GM13976 (cell line): ENCODE results near the gene LCK.

Experiments
- DNase-seq: peaks from one replicate; pipeline ENCODE4 v3.0.0; 2012; ENCODE audit warnings: low spot score
- in situ Hi-C: fragments of 300-500 bp; cut with MboI; formaldehyde crosslinking; loops from one replicate; pipeline ENCODE4 v1.12.0; 2022; ENCODE audit warnings: low sequenced_read_pairs, mixed read lengths, inconsistent platforms; ENCODE audit not compliant: unreplicated experiment
- TF ChIP-seq, protein P1 (sequence below): IDR thresholded peaks from 2 replicates; pipeline ENCODE4 v1.5.1; 2012; ENCODE audit warnings: borderline replicate concordance, mild to moderate bottlenecking; ENCODE audit not compliant: insufficient read depth; ENCODE audit errors: extremely low read depth, missing control alignments, control extremely low read depth

The LCK gene

DNA sequence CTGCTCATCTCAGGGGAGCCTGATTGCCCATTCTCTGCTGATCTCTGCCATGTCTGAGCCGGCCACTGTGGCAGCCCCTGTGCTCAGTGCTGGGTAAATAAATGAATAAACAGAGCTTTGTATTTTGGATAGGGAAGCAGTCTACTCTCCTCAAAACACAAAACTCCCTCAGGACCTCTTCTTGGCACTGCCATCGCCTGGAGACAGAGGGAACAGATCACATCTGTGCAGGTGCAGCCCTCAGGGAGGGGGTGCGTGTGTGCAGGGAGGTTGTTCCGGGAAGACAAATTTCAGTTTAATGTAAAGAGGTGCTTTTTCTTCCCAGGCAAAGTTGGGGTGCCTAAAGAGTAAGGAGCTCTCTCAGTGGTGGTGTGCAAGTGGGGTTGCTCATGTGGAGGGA is 11.7 kb upstream of the LCK start:
- in situ Hi-C loops, result no loop called here
- TF ChIP-seq, protein P1, sequence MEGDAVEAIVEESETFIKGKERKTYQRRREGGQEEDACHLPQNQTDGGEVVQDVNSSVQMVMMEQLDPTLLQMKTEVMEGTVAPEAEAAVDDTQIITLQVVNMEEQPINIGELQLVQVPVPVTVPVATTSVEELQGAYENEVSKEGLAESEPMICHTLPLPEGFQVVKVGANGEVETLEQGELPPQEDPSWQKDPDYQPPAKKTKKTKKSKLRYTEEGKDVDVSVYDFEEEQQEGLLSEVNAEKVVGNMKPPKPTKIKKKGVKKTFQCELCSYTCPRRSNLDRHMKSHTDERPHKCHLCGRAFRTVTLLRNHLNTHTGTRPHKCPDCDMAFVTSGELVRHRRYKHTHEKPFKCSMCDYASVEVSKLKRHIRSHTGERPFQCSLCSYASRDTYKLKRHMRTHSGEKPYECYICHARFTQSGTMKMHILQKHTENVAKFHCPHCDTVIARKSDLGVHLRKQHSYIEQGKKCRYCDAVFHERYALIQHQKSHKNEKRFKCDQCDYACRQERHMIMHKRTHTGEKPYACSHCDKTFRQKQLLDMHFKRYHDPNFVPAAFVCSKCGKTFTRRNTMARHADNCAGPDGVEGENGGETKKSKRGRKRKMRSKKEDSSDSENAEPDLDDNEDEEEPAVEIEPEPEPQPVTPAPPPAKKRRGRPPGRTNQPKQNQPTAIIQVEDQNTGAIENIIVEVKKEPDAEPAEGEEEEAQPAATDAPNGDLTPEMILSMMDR, result no peak
- DNase-seq, result no peak

GRCh38 chr1:32239790-32240139 is 11.3 kb upstream of the LCK start:
- in situ Hi-C loops, result no loop called here
- TF ChIP-seq, protein P1, result no peak
- no peak for DNase-seq

DNA sequence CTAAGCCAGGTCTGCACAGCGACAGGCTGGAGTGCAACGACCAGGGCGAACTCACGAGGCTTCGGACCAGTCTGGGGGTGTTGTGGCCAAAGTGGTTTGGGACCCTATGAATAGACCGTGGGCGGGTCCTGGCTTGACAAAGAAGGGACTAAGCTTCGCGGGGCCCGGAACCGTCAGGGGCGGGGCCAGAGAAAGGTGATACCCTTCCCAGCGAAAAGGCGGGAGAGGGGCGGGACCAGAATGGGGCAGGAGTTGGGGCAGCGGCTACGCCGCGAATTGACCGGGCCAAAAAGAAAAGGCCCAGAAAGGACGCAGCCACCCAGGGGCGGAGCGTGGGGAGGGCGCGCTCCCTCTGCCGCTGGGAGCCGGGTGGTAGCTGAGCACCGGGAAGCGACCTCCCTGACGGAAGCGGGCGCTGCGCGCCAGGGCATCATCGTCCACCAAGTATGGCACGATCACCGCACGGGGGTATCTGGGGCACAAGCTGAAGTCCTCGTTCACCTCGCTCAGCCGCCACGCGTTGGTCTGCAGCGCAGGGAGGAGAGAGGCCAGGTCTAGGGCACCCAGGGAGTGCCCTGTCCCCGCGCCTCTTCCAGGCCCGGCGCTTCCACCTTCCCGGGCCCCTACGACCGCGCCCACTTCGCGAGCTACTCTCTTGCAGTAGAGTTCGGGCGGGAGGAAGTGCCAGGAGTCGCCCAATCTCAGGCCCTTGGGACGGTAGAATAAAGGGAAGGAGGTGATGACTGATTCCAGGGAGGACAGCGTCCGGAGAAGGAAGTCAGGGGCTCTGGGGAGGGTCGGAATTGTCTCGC is 10.7 kb upstream of the LCK start:
- in situ Hi-C loops, result no loop called here
- TF ChIP-seq, protein P1, result no peak
- no peak for DNase-seq

GRCh38 chr1:32241001-32241763 is 9.9 kb upstream of the LCK start:
- in situ Hi-C loops, result no loop called here
- DNase-seq, result peak; percentile 78
- TF ChIP-seq, protein P1, result no peak

- in situ Hi-C loops, result no loop called here
- TF ChIP-seq, protein P1, result no peak
- DNase-seq, result no peak
Observed at GRCh38 chr1:32242341-32242851, 8.7 kb upstream of the LCK start.

- DNase-seq, result no peak
- in situ Hi-C loops, result no loop called here
- TF ChIP-seq, protein P1, result no peak
Observed at GRCh38 chr1:32246888-32247273, 4.2 kb upstream of the LCK start, which contains the start of gene FAM167B. Gene FAM167B (plus strand): TSS chr1:32247222. CDS start chr1:32247422, 200 bp downstream.
